Superior temporal gyrus (tissue), 1 donor: ENCODE data around the gene SPAG9.
A peak's percentile ranks its signal among the peaks of the same experiment; 100 is the strongest.

Experiments
- DNase-seq: peaks from one replicate; pipeline ENCODE4 v3.0.0-alpha.2; 2016; ENCODE audit errors: extremely low spot score

The SPAG9 gene

GRCh38 chr17:50918071-50918932 is 202.4 kb downstream of the SPAG9 start:
- no peak for DNase-seq

GRCh38 chr17:50917418-50917743 is 203.3 kb downstream of the SPAG9 start:
- peak; percentile 49 for DNase-seq

- no peak for DNase-seq
These were observed 203.8 kb downstream of the SPAG9 start for GRCh38 chr17:50916708-50917417.

- DNase-seq: no peak
These were observed 204.5 kb downstream of the SPAG9 start for GRCh38 chr17:50916026-50916707.

GRCh38 chr17:50914505-50915063 is 206.1 kb downstream of the SPAG9 start:
- DNase-seq: no peak

- DNase-seq: no peak
These were observed 207.5 kb downstream of the SPAG9 start for GRCh38 chr17:50913120-50913519.
